ENCODE measurements around the gene ILF2.

The ILF2 gene

GRCh38 chr1:153698020-153698922 is 27.5 kb upstream of the ILF2 start (continued):
- TF ChIP-seq ZNF148 (tag by site-specific recombination; IDR thresholded peaks at IDR 0.05; ENCODE audit: borderline replicate concordance) (no peak), ZFP37 (tag by site-specific recombination; IDR thresholded peaks at IDR 0.05) (no peak), ZNF645 (tag by site-specific recombination; IDR thresholded peaks at IDR 0.05) (no peak), ZNF221 (tag by site-specific recombination; IDR thresholded peaks at IDR 0.05; ENCODE audit: borderline replicate concordance) (no peak), ZNF202 (tag by site-specific recombination; IDR thresholded peaks at IDR 0.05; ENCODE audit: borderline replicate concordance) (no peak), ZNF350 (tag by site-specific recombination; IDR thresholded peaks at IDR 0.05) (no peak), ZNF112 (tag by site-specific recombination; IDR thresholded peaks at IDR 0.05) (no peak), ZNF501 (tag by site-specific recombination; IDR thresholded peaks at IDR 0.05) (no peak), PRDM6 (tag by site-specific recombination; IDR thresholded peaks at IDR 0.05) (no peak), IKZF3 (tag by site-specific recombination; IDR thresholded peaks at IDR 0.05) (peak; percentile 71), ZNF280D (tag by site-specific recombination; IDR thresholded peaks at IDR 0.05) (no peak), KLF16 (tag by site-specific recombination; IDR thresholded peaks at IDR 0.05) (no peak), ZNF629 (tag by site-specific recombination; IDR thresholded peaks at IDR 0.05) (peak; percentile 92), ZNF366 (tag by site-specific recombination; conservative IDR thresholded peaks at IDR 0.05) (no peak; the same call in 1 of the 2 replicates), ZNF274 (IDR thresholded peaks at IDR 0.05; ENCODE audit: low read length) (no peak), ZNF274 (tag by site-specific recombination; IDR thresholded peaks at IDR 0.05; ENCODE audit: borderline replicate concordance) (no peak), REPIN1 (tag by site-specific recombination; IDR thresholded peaks at IDR 0.05; ENCODE audit: low read depth) (no peak), TRIM28 (IDR thresholded peaks at IDR 0.05; ENCODE audit: borderline replicate concordance, low read length) (no peak), ZNF140 (tag by site-specific recombination; IDR thresholded peaks at IDR 0.05) (no peak), ZIC2 (tag by site-specific recombination; IDR thresholded peaks at IDR 0.05) (peak; percentile 85), ZNF155 (tag by site-specific recombination; IDR thresholded peaks at IDR 0.05) (no peak), ZNF558 (tag by site-specific recombination; IDR thresholded peaks at IDR 0.05) (no peak; the same call in 1 of the 2 replicates), ZNF214 (tag by site-specific recombination; IDR thresholded peaks at IDR 0.05; ENCODE audit: borderline replicate concordance) (no peak), ZBTB11 (tag by site-specific recombination; conservative IDR thresholded peaks at IDR 0.05; ENCODE audit: low read depth) (0 out of 2 replicates have a peak, but pooled peaks have one; percentile 30)
